Endometrium (tissue), 2 donors: ENCODE results near the gene TP53I11.

Experiments used
- FAIRE-seq: peaks from 2 replicates; lab custom pipeline; 2012; peaks lifted over from hg19 to GRCh38; lab: Jason Lieb, UNC
- donor health status: control.
- donor health status: control.

TP53I11 gene

DNA sequence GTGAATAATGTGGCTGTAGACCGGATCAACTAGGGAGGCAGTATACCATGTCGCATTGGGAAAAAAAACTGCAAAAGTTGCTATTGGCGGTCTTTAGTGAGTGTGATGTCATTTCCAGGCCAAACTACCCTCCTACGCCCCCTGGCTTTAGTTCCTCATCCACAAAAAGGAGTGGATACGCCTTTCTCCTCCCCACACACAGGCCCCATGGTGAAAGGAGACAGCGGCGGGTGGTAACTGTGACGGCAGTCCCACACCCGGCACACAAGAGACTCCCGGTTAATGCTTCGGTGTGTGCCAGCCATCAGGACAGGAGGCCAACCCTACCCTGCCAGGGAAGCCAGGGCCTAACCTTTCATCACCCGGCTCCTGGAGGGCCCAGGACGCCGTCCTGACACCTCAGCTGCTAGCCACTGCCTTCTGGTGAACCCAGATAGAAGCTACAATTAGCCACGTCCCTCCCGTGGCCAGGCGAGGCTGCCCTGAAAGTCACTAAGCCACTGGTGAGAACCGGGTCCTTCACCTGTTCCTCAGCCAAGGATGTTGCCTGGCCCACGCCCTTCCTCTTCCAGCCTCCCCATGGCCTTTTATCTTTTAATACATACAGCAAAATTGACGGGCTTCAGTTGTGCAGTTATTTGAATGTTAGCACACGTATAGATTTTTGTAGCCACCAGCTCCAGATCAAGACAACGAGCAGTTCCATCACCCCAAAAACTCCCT lies 10.8 kb downstream of the TP53I11 start:
- FAIRE-seq: no peak

DNA sequence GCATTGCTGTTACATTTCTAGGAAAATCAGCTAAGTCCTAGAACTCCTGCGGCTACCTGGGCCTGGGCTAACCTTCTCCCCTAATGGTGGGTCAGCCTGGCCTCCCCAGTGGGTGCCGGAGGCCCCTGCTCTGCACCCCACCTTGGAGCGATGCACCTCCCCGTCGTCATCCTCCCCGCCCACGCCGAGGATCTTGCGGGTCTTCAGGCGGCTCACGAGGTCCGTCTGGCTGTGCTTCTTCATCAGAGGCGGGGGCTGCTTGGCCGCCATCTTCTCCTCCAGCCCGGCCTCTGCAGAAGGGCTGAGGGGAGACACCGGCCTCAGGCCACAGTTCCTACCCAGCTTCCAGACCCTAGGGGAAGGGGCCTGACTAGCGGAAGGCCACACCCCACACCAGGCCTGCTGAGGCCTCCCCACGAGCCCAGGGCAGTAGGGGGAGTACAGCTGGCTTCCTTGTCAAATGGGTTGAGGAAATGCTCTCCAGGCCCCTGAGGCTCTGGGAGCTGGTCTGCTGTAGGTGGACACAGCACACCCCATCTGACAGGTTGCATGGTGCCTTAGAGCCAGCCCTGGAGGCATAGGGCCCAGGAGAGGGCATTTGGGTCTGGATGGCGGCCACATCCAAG lies 12.5 kb downstream of the TP53I11 start:
- FAIRE-seq: no peak

DNA sequence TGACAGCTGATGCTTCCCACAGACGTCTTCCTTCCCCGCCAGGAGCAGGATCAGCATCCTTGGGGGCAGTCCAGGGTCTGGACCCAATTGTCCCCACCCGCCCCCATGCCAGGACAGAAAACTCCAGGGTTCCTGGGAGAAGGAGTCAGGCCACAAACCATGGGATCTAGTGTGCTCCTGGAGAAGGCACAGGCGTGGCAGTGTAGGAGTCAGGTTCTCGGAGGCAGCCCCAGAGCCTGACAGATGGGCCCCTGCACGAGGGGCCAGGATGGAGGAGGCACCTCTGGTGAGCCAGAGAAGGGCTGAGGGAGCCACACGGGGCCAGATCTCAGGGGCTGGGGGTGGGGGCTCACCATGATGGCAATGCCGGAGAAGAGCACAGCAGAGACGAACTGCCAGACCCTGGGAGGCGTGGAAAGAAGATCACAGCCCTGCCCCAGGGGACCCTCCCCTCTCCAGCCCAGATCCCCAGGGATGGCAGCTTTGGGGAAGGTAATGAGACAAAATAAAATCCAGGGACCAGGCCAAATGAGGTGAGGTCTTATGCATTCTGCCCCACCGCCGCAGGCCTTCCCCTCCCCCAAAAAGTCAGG lies 13.6 kb downstream of the TP53I11 start:
- FAIRE-seq: no peak

DNA sequence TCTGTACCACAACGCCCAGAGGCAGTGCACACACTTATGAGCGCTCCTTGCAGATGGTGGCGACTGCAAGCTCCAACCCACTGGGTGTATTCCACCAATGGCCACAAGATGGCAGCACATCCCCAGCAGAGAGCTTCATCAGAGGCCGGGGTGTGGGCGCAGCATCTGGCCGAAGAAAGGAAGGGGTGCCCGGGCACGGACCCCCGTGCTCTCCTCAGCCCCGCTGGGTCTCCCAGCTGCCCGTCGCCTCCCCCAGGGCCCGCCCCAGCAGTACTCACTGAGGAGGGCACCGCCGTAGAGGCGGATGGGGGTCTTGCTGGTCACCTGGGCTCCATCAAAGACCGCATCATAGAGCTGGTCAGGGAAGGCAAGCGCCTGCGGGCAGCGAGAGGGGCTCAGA lies 14.2 kb downstream of the TP53I11 start:
- FAIRE-seq: no peak

DNA sequence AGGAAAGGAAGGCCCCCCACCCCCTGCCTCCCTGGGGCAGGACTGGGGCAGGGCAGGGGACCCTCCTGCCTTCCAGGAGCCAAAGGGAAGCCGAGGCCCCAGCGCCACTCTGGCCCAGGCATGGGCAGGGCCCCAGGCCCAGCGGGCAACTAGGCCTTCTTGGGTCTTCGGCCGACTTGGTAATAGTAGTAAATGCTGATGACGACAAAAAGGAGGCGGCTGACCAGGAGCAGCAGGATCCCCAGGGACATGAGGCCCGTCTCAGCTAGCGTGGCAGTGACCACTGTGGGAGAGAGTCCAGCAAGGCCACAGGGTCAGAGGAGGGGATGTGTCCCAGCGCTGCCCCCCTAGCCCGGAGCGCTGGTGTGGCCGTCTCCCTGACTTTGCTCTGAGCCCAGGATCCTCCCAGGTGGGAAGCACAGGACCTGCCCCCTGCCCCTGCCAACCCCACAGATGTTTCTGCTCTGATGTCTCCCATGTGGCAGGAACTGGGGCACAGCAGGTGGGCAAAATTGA lies 15.9 kb downstream of the TP53I11 start:
- FAIRE-seq: no peak

DNA sequence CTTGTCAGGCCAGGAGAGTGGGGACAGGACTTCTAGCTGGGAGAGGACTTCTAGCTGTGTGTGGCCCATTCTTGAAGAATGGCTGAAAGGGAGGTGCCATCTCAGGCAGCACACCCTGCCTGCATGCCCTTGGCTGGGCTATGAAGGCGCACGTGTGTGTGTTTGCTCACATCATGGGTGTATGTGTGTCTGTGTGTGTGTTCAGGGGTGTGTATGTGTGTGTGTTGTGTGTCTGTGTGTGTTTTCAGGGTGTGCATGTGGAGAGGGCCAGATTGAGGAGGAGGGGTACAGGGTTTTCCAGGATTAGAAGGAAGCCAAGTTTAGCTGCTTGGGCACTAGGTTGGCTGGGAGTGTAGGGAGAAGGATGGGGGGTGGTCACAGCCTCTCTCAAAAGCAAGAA lies 16.6 kb downstream of the TP53I11 start:
- FAIRE-seq: no peak

DNA sequence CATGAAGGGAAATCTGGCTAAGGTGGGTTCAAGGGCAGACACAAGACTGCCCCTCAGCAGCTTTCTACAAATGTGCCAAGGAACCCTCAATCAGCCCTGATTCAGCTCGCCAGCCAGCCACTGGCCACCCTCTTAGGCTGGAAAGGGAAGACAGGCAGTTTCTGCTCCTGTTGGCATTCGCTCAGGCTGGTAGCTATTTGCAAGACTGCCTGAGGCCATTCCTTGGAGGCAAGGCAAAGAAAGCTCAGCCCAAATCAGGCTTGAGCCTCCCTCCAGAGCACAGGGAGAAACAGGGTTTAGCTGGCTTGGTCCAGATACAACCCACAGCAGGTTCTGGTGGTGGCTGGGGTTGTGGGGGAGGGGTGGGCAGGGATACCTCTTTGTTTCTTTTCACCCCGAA lies 19.2 kb downstream of the TP53I11 start:
- no peak for FAIRE-seq

DNA sequence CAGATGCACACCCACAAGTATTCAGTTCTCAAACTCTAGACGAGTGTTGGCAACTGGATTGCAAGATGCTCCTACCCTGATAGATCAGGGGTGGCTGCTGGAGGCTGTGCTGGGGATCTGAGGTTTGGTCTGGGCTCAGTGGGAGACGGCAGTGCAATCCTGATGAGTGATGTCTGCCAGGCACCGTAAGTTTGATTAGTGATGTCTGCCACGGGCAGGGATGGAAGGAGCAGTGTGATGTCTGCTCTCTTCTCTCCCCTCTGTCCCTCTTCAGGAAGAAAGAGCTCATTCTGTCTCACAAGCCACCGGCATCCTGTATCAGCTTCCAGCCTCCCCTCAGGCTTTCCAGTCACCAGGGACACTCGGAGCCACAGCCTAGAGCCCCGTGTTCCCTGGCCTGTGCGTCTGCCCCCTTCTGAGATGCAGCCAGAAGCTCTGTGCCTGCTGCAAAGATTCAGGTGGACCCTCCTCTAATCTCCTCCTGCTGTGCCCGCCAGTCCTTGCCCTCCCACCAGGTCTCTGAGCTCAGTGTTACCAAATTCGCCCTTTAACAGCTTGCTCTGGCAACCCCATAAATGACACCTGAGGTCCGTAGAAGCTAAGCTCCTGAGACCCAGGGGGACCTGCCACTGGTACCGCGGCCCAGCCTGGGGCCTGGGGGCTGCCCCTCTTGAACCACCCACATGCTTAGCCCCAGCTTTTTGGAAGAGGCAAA lies 19.9 kb downstream of the TP53I11 start:
- no peak for FAIRE-seq

DNA sequence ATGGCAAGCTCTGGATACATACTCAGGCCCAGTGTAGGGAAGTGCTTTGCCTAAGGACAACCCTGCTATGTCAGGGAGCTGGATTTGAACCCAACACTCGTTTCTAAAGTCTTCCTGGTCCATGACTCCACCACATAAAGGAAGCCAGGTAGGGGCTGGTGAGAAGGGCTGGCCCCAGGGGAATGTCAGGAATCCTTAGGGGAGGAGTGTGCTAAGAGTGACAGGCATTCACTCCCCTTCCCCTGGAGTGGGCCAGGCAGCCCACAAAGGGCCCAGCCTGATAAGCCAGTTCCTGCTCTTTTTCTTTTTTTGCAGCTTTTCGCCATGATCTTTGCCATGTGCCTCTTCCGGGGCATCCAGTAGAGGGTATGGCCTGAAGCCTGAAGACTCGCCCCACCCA lies 21.9 kb downstream of the TP53I11 start:
- no peak for FAIRE-seq

DNA sequence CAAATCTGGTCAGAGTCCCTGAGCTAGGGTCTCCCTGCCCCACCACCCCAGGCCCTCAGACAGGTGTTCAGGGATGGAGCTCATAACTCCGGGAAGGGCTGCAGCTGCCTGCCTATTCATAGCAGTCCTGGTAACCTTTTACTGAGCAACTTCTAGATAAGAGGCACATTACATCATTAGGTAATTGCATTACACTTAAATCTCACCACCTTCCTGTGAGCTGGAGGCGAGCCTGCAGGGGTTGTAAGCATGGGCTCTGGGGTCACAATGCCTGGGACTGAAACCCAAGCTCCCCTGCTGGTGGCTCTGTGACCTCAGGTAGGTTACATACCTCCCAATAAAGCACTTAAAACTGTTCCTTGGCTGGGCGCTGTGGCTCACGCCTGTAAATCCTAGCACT lies 22.5 kb downstream of the TP53I11 start:
- FAIRE-seq: no peak

DNA sequence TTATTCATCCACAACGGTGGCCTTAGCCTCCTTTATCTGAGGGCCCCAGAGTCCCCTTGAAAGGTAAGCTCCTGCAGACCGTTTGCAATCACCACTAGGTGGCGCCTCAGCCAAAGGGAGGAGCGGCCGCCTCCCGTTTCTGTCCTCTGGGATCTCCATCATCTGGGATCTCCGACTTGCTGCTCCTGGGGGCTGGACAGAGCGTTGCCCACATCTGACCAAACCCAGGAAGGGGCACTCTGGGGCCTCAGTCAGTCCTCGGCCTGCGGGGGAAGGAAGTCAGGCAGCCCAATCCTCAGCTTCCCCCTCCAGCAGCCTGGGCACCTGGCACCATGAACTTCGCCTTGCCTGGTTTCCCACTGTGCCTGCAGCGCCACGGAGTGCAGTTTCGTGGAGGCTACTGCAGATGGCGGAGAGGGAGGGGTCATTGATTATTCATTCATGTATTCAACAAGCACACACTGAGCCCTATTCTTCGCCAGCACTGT lies 23.5 kb downstream of the TP53I11 start:
- FAIRE-seq: no peak

DNA sequence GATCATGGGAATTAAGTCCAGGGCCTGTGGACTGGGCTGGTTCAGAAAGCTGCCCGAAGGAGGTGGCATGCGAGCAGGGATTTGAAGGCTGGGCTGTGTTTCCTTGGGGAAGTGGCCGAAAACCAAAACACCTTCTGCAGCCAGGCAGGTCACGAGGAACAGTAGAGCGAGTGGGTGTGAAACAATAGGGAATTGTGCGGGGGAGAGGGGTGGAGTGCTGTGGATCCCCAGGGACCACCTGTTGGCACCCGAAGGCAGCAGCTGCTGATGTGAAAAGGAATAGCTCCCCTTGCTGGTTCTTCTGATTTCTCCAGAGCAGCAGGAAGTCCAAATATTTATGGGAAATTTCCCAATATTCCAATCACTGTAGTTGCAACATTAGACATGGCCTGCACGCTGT lies 24.6 kb downstream of the TP53I11 start:
- FAIRE-seq: no peak

DNA sequence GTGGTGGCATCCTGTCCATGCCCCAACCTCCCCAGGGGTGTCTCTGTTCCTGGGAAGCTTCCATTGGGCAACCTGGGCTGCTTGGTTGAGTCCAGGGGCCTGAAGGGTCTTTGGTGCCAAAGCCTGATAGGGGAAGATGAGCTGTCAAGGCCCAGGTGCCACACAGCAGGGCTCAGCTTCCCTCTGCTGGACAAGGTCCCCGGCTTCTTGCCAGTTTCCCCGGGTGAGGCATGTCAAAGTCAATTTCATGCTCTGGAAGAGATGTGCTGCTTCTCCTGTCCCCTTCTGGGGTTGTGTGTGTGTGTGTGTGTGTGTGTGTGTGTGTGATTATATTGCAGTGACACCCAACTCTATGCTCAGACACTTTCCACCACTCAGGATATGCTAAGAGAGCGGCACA lies 26.9 kb downstream of the TP53I11 start:
- no peak for FAIRE-seq

DNA sequence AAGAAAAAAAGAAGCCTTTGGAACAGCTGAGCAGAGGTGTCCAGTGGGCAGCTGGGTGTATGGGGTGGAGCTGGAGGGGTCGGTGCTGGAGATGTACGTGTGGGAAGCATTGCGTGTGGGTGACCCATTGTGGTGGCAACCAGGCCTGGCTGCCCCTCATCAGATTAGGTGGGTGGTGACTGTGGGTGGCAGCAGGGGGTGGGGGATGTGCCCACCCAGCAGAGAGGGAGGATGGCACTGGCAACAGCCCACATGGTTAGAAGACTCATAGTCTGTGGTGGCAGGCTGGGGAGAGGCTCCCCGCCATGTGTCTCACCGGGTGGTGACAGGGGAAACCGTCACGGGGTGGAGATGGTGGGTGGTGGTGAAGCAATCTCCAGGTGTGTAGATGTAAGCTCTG lies 27.6 kb downstream of the TP53I11 start:
- no peak for FAIRE-seq

DNA sequence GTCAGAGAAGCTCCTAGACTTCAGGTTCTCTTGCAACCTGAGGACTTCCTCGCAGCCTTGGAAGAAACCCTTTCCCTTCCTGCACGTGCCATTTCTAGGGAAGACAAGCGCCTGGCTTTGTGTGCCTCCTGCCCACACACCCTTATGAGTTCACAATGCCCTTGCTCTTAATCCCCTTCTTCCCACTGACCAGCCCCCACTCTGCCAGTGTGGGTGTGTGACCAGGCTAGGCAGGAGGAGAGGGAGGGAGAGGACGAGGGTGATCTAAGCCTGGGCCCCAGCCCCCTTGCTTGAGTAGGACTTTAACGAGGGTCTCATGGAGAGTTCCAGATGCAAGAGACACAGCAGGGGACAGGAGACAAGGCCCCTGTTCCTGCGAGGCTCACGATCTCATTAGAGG lies 30.2 kb downstream of the TP53I11 start:
- FAIRE-seq: no peak

DNA sequence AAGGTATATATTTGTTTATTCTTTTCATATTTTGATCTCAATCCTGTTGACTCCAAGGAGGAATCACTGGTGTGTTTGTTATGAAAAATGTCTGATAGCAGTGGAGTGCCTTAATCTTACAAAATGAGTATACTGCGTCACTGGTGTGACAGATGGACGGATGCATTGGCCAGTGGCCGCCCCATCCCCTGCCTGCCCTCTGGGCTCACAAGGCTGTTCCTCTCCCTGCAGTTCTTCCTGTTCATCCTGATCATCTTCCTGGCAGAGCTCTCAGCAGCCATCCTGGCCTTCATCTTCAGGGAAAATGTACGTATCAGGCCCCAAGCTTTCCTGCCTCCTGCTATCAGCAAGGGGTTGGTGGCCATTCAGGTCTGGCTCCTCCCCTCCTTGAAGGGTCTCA lies 32.9 kb downstream of the TP53I11 start:
- no peak for FAIRE-seq

DNA sequence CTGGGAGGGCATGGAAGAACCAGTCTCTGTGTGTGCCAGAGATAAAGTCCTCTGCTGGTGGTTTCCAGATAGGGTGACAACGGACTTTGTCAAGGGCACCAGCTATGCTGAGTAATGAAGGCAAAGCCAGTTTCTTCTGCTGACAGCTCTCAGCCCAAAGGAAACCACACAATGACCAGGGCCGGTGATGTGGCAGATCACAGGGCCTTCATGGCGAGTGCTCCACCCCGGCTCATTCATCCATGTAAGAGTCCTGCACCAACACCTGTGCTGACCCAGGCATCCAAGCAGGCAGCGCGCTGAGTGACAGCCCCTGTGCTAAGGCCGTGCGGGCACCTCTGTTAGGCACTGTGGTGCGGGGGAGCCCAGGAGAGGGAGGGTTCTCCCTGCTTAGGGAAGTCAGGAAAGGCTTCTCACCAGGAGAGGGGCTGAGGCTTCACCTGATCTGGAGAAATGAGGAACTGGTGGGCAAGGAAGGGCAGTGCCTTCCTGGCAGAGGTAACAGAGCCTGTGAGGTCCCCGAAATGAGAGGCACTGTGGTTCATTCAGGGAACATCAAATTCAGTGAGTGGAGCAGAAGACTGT lies 33.8 kb downstream of the TP53I11 start:
- FAIRE-seq: no peak

DNA sequence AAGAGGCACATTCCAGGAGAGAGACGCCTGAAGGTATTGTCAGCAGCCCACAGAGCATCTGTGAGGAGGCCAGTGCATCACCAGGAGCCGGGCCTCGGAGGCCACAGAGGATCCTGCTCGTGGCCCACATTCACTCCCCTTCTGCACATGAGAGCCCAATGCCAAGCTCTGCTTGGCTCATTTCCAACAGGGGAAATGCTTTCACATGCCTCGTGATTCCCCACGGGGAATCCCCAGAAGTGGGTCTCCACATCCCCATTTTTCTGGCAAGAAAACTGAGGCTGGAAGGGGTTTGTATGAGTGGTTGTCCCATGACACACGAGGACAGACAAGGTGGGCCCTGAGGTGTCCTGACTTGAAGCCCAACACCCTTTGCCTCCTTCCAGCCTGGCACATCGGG lies 34.4 kb downstream of the TP53I11 start:
- no peak for FAIRE-seq

DNA sequence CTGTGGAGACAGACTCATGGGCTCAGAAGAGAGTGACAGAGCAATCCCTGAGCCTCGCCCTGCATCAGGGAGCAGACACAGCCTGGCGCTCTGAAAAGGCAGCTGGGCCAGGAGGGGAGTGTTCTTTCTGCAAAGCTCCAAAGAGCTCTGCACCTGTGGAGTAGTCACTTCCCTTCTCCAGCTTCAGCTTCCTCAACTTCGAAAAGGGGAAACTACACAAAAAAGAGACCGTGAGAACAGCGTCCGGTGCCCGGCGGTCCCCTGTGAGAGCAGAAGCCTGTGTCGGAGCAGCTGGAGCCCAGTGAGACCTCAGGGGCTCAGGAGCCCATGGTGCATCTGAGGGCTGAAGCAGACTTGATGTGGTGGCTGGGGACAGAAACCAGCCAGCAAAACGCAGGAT lies 35.1 kb downstream of the TP53I11 start:
- FAIRE-seq: no peak

DNA sequence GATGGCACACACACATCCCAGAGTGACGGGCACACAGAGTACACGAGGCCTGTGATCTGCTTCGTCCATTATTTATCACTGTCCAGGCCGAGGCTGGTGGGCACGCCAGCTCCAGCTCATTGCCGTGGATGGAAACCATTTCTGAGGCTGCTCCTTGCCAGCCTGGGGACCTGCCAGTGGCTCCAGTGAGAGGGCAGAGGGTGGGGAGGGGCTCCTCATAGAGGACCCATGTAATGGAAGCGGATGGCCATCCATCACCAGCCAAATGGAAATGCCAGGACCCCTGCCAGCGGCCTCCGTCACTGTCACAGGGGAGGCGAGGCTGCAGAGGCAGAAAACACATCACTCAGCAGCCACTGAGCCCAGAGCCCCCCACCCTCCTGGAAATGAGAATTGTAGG lies 35.7 kb downstream of the TP53I11 start:
- FAIRE-seq: no peak

DNA sequence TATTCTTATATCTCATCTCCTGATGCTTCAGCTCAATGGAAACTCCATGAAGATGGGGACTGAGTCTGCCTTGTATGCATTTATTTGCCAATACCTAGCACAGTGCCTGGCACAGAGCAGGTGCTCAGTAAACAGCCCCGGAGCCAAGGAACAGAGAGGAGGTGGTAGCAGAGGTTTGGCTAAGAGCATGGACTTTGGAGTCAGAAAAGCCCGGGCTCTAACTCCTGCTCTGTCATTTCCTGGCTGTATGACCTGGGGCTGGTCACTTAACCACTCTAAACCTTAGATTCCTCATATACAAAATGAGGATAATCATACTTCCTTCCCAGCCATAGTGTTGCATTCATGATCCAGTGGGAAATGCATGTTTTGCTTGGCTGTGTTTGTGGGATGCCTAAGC lies 36.6 kb downstream of the TP53I11 start:
- no peak for FAIRE-seq

DNA sequence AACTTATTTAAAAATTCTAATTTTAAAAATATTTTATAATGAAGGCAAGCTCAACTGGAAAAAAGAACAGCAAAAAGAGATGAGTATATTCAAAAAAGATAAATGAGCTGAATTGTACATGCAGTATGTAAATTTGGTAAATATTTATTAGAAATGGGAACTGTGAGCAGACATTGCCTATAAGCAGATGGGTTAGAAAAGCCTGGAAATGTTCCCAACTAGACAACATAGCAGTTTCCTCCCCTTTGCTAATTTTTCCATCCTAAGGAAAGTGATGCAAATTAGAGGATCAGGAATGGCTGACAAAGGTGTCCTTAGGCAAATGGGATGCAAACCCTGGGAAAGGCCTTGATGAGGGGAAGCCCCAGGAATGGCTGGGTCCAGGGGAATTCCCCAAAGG lies 37.2 kb downstream of the TP53I11 start:
- no peak for FAIRE-seq
